ENCODE measurements around the gene OR6P1. TPM values are rescaled to one million over a fixed set of nuclear protein-coding genes. Genes with fewer than 3 reads are reported as not detected.

The OR6P1 gene
- total and polyA plus RNA-seq, 2 of the 8 experiments (the other 6 are each of a cell fraction or from before 2014, with no cell fraction given), result not detected

DNA sequence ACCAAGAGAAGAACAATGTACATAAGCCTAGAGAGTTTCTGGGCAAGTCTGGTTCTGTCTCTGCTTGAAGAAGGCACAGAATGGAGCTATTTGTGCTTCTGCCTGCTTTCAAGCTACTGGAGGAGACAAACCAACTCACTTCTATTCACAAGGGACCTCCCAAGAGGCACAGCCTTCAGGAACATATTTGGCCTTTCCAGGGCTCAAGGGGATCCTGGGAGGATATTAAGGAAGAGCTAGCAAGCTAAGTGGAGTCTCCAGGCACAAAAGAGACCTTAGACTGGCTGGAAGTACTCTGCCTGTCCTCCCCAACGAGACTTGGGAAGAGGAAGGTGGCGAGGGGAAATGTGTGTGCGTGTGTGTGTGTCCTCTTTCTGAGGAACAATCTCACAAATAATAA, 16.0 kb downstream of the OR6P1 start, which contains the start of gene OR6Y1:
Gene OR6Y1 (minus strand): TSS at position 54 of the 400 bp plus-strand sequence. CDS start 6,300 bp downstream, outside the sequence.
- Histone ChIP-seq H3K14ac (ENCODE audit: insufficient read length) (no peak within 1 kb of the TSS), H3K4me2 (ENCODE audit: insufficient read depth in 1 of 2, low read depth in 2 of 2, low read length in 2 of 2) (no peak within 1 kb of the TSS), H3K4me1 (replicated peaks in 1 of 4; ENCODE audit: control insufficient read depth in 3 of 4, insufficient read depth in 4 of 4, low read length in 3 of 4) (no peaks in the 10 kb centered on the region), H3K18ac (ENCODE audit: extremely low read depth, low read length) (no peak within 1 kb of the TSS), H2AFZ (ENCODE audit: low read length) (peak within 1 kb of the TSS; percentile 58; the same call in 1 of the 2 replicates), H2BK15ac (ENCODE audit: low read length) (no peak within 1 kb of the TSS), H3K4ac (replicated peaks; ENCODE audit: insufficient read length, low read depth, low read length) (no peak within 1 kb of the TSS), H3K4me3 (ENCODE audit: extremely low read depth in 1 of 4, insufficient read depth in 2 of 4, low read depth in 3 of 4, low read length in 4 of 4) (no peak within 1 kb of the TSS), H2BK120ac (replicated peaks; ENCODE audit: low read depth, low read length) (no peak within 1 kb of the TSS), H3K27ac (ENCODE audit: low read depth, low read length) (no peak within 1 kb of the TSS), H3K23ac (ENCODE audit: insufficient read length) (no peak within 1 kb of the TSS), H3K79me1 (ENCODE audit: low read depth, low read length) (no peaks in the 10 kb centered on the region), H2AK5ac (ENCODE audit: low read depth, low read length) (no peak within 1 kb of the TSS), H3K9me3 (ENCODE audit: insufficient read depth in 2 of 2, low read depth in 1 of 2, low read length in 1 of 2) (no peaks in the 10 kb centered on the region), H3K79me2 (ENCODE audit: control insufficient read depth in 1 of 2, insufficient read depth in 2 of 2, low read length in 2 of 2) (no peaks in the 10 kb centered on the region), H2BK5ac (ENCODE audit: low read depth, low read length) (no peak within 1 kb of the TSS), H4K8ac (ENCODE audit: extremely low read depth, insufficient read depth, low read length) (no peak within 1 kb of the TSS), H4K20me1 (replicated peaks in 1 of 2; ENCODE audit: control insufficient read depth in 1 of 2, insufficient read depth in 2 of 2, low read length in 2 of 2) (no peaks in the 10 kb centered on the region), H2BK12ac (ENCODE audit: low read depth, low read length) (no peak within 1 kb of the TSS), H4K91ac (replicated peaks; ENCODE audit: insufficient read length, low read length) (no peak within 1 kb of the TSS), H3K27me3 (replicated peaks in 1 of 4; ENCODE audit: control insufficient read depth in 3 of 4, extremely low read depth in 1 of 4, insufficient read depth in 3 of 4, low read length in 3 of 4) (no peaks in the 10 kb centered on the region), H3K9ac (replicated peaks in 1 of 4; ENCODE audit: extremely low read depth in 1 of 4, low read depth in 3 of 4, low read length in 3 of 4) (no peak within 1 kb of the TSS), H4K5ac (ENCODE audit: insufficient read length, low read depth, low read length) (no peak within 1 kb of the TSS), H2BK20ac (ENCODE audit: low read length) (no peak within 1 kb of the TSS), H3K56ac (replicated peaks; ENCODE audit: insufficient read length, low read depth, low read length) (no peak within 1 kb of the TSS), H3K23me2 (ENCODE audit: low read depth, low read length) (no peaks in the 10 kb centered on the region), H3K36me3 (ENCODE audit: control insufficient read depth in 2 of 4, insufficient read depth in 4 of 4, low read length in 3 of 4) (no peaks in the 10 kb centered on the region)
- 86% methylated on average over 3 of the region's 3 CpGs; no CpG with 5 or more reads in 1 of the 2 experiments for WGBS, 2 experiments (ENCODE audit: extremely low coverage in 1 of 2, insufficient coverage in 1 of 2, insufficient read length in 1 of 2, insufficient replicate concordance in 2 of 2, low coverage in 1 of 2, low lambda C conversion rate in 2 of 2, missing lambda C conversion rate in 1 of 2)
- TF ChIP-seq GABPA (IDR thresholded peaks at IDR 0.05; ENCODE audit: borderline replicate concordance, insufficient read depth, low read length) (no peak), ASH2L (IDR thresholded peaks at IDR 0.05; ENCODE audit: low read length) (no peak), SIN3A (conservative IDR thresholded peaks at IDR 0.05 in 1 of 2, IDR thresholded peaks at IDR 0.05 in 1 of 2; ENCODE audit: low read depth in 1 of 2, low read length in 2 of 2) (no peak), TAF1 (IDR thresholded peaks at IDR 0.05; ENCODE audit: low read depth, low read length) (no peak)
- TF ChIP-seq, protein P1, sequence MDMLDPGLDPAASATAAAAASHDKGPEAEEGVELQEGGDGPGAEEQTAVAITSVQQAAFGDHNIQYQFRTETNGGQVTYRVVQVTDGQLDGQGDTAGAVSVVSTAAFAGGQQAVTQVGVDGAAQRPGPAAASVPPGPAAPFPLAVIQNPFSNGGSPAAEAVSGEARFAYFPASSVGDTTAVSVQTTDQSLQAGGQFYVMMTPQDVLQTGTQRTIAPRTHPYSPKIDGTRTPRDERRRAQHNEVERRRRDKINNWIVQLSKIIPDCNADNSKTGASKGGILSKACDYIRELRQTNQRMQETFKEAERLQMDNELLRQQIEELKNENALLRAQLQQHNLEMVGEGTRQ (IDR thresholded peaks at IDR 0.05; ENCODE audit: low read length), result no peak
- no peak for FAIRE-seq
- DNase-seq (ENCODE audit: low read depth in 1 of 2, low spot score in 2 of 2), result no peak
- POLR2A ChIA-PET (ENCODE audit: partially characterized antibody), result no interaction called here
- CTCF ChIA-PET (ENCODE audit: partially characterized antibody), result interaction anchor here (0.7 kb wide), 1 partner anchor 428 kb away, joined by 3 read pairs; no protein-coding TSS in a partner anchor
